ENCODE results near the gene HK2. TPM values are rescaled to one million over a fixed set of nuclear protein-coding genes. Genes with fewer than 3 reads are reported as not detected.
A peak's percentile ranks its signal among the peaks of the same experiment; 100 is the strongest.

The HK2 gene
- total RNA-seq, 1 donor from 2014 or later = 19.0 TPM

DNA sequence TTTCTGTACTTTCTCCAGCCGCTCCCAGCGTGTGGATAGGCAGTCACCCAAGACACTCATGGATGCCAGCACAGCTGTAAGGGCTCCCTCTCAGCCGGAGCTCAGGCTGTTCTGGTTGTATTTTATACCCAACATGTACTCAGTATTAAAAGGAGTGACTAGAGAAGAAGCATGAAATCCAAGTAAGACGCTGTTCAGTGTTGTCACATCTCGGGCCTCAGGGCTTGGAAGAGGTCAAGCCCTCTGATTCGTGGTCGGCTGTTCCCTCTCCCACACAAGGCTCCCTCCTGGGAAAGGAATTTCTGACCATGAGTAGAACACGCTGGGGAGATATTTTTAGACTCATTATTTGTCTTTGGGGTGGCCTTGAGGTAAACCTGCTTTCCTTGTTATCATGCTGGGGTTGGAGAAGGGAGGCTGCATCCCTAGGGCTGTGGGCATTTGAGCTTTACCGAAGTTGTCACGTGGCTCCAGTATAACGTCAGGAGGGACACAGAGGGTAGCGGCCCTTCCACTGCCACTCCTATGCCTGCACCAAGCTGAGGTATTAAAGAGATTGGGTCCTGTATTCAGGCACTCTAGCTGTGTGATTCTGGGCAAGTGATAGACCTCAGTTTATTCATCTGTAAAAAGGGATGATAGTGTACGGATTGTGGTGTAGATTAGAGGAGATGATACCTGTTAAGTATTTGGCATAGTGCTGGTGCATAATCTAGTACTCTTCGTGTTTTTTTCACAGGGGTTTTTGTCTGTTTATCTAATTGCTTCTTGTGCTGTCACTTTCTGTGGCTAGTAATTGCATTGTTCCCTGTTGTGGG, 34.1 kb downstream of the HK2 start:
- Histone ChIP-seq H3K9me3 (replicated peaks) (no peaks in the 10 kb centered on the region), H3K27ac (replicated peaks) (peak overlapping the region; percentile 66), H3K4me1 (peaks cover 40% of the 10 kb centered on the region), H3K36me3 (no peaks in the 10 kb centered on the region), H3K4me3 (peak overlapping the region; percentile 25), H3K27me3 (ENCODE audit: low read depth) (no peaks in the 10 kb centered on the region)
- TF ChIP-seq, protein P1, sequence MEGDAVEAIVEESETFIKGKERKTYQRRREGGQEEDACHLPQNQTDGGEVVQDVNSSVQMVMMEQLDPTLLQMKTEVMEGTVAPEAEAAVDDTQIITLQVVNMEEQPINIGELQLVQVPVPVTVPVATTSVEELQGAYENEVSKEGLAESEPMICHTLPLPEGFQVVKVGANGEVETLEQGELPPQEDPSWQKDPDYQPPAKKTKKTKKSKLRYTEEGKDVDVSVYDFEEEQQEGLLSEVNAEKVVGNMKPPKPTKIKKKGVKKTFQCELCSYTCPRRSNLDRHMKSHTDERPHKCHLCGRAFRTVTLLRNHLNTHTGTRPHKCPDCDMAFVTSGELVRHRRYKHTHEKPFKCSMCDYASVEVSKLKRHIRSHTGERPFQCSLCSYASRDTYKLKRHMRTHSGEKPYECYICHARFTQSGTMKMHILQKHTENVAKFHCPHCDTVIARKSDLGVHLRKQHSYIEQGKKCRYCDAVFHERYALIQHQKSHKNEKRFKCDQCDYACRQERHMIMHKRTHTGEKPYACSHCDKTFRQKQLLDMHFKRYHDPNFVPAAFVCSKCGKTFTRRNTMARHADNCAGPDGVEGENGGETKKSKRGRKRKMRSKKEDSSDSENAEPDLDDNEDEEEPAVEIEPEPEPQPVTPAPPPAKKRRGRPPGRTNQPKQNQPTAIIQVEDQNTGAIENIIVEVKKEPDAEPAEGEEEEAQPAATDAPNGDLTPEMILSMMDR (IDR thresholded peaks at IDR 0.05; ENCODE audit: borderline replicate concordance) = no peak
- intact Hi-C loops (cut with micrococcal nuclease) = no loop called here
- DNase-seq = peak; percentile 23

DNA sequence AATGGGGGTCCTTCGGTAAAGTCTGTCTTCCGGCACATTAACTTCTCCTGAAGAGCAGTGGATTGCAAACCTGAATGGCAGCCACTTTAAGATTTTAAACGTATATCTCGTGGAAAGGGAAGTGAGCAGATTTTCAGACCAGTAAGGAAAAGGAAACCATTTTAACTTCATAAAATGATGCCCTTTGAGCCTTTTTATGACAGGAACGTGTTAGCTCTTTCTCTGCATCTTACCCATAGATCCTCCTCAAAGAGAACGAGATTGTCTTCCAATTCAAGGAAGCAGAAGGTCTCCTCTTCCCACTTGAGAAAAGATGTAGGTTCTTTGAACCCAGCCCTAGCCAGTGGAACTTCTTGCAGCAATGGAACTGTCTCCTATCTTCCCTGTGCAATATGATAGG, 35.6 kb downstream of the HK2 start:
- H3K27me3 ChIP-seq (ENCODE audit: low read depth) = no peaks in the 10 kb centered on the region
- TF ChIP-seq, protein P1 (IDR thresholded peaks at IDR 0.05; ENCODE audit: borderline replicate concordance) = no peak
- DNase-seq = no peak
- intact Hi-C loops (cut with micrococcal nuclease) = no loop called here
- no peak overlapping the region for H3K4me3 ChIP-seq
- peaks cover 31% of the 10 kb centered on the region for H3K4me1 ChIP-seq
- no peak overlapping the region for H3K27ac ChIP-seq (replicated peaks)
- H3K36me3 ChIP-seq = no peaks in the 10 kb centered on the region
- H3K9me3 ChIP-seq (replicated peaks) = no peaks in the 10 kb centered on the region

DNA sequence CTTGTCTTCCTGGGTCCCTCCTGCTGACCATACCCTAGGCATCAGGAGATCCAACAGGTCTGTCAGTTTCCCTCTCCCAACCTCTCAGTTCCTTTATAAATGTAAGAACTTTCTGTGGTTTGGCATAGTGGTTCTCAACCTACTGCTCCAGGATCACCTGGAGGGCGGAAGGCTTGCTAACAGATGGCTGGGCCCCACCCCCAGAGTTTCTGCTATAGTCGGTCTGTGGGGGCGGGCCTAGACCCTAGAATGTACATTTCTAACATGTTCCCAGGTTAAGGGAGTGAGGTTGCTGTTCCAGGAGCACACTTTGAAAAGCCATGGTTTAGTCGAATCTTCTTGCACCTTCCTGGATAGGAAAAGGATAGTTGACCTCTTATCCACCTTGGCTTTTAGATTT, 37.0 kb downstream of the HK2 start:
- TF ChIP-seq, protein P1 (IDR thresholded peaks at IDR 0.05; ENCODE audit: borderline replicate concordance) = no peak
- Histone ChIP-seq H3K4me1 (peaks cover 30% of the 10 kb centered on the region), H3K36me3 (no peaks in the 10 kb centered on the region), H3K9me3 (replicated peaks) (no peaks in the 10 kb centered on the region), H3K4me3 (no peak overlapping the region), H3K27me3 (ENCODE audit: low read depth) (no peaks in the 10 kb centered on the region), H3K27ac (replicated peaks) (no peak overlapping the region)
- intact Hi-C loops (cut with micrococcal nuclease) = no loop called here
- DNase-seq = no peak

DNA sequence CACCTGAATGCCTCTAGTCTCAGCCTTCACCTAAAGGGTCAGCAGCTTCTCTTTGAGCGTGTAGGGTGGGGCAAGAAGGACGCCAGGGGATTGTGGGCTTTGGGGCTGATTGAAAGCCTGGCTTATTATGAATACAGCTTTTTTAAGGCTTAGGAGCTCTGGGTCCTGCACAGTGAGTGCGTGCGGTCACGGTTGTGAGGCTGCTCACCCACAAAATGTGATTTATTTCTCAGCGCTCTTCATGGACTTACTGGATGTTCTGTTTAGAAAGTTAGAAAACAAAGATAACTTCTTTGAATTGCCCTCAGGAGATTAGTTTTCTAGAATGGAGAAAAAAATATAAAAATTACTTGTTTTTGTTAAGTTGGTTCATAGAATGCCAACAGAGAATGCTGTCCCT, 37.5 kb downstream of the HK2 start:
- Histone ChIP-seq H3K9me3 (replicated peaks) (no peaks in the 10 kb centered on the region), H3K4me3 (no peak overlapping the region), H3K27ac (replicated peaks) (no peak overlapping the region), H3K4me1 (peaks cover 32% of the 10 kb centered on the region), H3K36me3 (no peaks in the 10 kb centered on the region), H3K27me3 (ENCODE audit: low read depth) (no peaks in the 10 kb centered on the region)
- TF ChIP-seq, protein P1 (IDR thresholded peaks at IDR 0.05; ENCODE audit: borderline replicate concordance) = no peak
- no peak for DNase-seq
- intact Hi-C loops (cut with micrococcal nuclease) = no loop called here

DNA sequence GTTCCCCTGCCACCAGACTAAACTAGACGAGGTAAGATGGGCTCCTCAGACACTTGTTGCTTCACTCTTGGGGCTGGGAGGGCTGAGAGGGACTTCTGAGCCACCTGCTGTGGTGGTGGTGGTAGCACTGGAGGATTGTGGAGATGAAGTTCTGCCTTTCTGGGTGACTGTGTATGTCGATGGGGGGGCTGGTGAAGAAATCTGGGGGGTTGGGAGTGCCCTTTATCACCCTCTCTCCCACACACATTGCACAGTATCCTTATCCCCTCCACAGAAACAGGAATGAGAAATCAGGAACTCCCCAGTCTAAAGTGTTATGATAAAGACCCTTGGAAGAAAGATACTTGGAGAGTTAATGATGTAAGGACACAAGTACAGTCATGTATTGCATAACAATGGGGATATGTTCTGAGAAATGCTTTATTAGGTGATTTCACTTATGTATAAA, 38.5 kb downstream of the HK2 start:
- Histone ChIP-seq H3K36me3 (peaks cover 2% of the 10 kb centered on the region), H3K4me3 (no peak overlapping the region), H3K27ac (replicated peaks) (no peak overlapping the region), H3K4me1 (peaks cover 30% of the 10 kb centered on the region), H3K27me3 (ENCODE audit: low read depth) (no peaks in the 10 kb centered on the region), H3K9me3 (replicated peaks) (no peaks in the 10 kb centered on the region)
- TF ChIP-seq, protein P1 (IDR thresholded peaks at IDR 0.05; ENCODE audit: borderline replicate concordance) = no peak
- intact Hi-C loops (cut with micrococcal nuclease) = no loop called here
- DNase-seq = no peak
